HG03280 (cell line): Measurements from ENCODE around the gene MRRF.
"Not testable (repeated sequence)": the region's sequence is repeated elsewhere in the genome, so short reads cannot be mapped to it uniquely, and the experiment has no call there.

Source experiments
- ATAC-seq: cut with Tn5 transposase; IDR thresholded peaks from one replicate; pipeline ENCODE4 v1.9.1; 2021; ENCODE audit warnings: mild to moderate bottlenecking, moderate library complexity; ENCODE audit not compliant: unreplicated experiment

The MRRF gene

DNA sequence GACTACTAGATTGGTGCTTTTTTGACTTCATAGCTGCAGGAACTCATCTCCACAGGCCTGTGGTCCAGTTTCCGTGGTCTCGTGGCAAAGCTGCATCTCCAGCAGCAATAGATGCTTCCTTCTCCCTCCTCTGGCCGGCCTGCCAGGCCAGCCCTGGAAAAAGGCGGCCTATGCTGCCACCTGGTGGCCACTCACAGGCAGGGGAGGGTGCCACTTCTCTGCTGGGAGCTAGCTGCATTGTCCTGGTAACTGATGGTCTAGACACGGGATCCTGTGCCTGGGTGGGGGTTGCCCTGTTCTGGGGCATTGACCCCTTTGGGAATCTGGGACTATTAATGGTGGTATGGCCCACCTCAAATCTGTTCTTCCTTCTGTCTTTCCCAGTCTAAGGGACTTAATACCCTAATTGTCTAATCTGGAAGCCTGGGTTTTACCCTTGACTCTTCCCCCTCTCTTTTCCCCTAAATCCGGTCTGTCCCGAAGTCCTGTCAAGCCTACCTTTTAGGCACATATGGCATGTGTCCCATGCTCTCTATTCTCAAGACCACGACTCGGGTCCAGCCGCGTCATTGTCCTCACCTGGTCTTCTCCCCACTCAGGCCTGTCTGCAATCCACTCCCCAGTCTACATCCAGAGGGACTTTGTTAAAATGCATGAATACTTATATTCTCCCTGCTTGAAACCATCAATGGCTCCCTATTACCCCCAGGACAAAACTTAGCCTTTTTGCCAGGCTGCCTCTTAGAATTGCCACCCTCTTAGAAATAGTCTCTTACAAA is 86.1 kb downstream of the MRRF start:
- peak; percentile 85 for ATAC-seq

- no peak for ATAC-seq
These were observed 90.0 kb downstream of the MRRF start for GRCh38 chr9:122354536-122355199.

GRCh38 chr9:122355336-122355875 is 90.7 kb downstream of the MRRF start:
- ATAC-seq = no peak

DNA sequence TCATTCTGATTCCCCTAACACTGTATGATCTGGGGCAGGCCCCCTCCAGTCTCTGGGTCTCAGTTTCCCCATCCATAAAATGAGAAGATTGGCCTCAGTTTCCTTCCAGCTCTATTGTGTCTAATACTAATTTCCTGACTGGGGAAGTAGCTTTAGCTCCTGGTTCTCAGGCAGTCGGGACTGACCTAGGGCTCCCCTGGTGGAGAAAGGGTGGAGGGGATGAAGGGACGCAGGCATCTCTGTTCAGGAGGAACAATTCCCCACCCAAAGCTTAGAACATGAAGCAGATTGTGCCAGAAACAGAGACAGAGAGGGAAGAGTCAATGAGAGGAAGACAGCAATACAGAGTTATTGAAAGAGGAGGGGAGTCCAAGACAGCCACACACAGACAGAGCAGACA is 91.9 kb downstream of the MRRF start:
- no peak for ATAC-seq

DNA sequence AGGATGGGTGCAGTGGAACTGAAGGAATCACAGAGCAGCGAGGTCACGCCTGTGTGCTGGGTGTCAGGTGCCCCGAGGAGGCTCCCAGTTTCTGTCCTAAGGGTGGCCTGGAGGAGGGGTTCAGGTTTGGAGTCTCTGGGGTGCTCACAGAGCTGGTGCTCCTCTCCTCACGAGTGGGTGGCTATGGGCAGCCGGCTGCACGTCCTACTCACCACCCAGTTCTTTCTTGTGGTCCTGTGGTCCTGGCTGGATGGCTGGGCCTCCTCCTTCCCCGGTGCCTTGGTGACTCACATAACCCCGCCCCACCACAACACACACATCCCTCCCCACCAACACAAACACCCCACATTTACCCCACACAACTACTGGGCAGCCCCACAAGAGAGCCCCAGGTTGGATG is 96.2 kb downstream of the MRRF start:
- ATAC-seq = no peak

DNA sequence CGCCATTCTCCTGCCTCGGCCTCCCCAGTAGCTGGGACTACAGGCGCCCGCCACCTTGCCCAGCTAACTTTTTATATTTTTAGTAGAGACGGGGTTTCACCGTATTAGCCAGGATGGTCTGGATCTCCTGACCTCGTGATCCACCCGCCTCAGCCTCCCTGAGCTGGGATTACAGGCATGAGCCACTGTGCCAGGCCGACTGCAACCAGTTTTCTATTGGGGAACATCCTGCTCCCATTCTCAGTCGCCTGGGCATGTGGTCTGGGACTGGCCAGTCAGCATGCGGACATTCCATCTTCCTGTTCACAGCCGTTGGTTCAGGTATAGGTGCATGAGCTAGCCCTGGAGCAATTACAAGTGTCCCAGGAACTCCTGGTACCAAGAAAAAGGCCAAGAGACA is 98.4 kb downstream of the MRRF start:
- ATAC-seq = not testable (repeated sequence)

GRCh38 chr9:122364117-122364782 is 99.6 kb downstream of the MRRF start:
- ATAC-seq = no peak

- no peak for ATAC-seq
These were observed 100.1 kb downstream of the MRRF start for GRCh38 chr9:122364783-122365150.

DNA sequence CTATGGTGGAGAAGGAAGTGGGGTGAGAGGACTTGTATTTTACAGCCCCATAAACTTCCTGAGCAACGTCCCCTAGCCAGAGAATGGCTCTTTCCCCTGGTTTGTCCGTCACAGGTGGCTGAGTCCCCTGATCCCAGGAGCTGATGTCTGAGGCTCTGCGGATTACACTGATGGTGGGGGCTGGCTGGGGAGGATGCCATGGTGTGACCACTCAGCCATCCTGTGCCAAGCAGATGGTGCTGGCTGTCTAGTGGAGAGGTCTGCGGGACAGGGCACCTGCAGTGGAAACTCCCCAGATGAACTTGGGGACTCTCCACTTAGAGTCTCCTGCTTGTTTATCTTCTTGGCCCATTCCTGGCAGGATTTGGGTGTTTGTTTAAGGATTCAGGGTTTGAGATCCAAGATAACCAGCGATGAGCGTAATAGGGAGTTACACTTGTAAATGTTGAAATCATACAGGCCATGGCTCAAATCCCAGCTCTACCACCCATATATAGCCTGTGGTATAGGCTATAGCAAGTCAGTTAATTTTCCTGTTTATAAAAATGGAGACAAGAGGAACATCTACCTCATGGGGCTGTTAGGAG is 101.5 kb downstream of the MRRF start:
- no peak for ATAC-seq

DNA sequence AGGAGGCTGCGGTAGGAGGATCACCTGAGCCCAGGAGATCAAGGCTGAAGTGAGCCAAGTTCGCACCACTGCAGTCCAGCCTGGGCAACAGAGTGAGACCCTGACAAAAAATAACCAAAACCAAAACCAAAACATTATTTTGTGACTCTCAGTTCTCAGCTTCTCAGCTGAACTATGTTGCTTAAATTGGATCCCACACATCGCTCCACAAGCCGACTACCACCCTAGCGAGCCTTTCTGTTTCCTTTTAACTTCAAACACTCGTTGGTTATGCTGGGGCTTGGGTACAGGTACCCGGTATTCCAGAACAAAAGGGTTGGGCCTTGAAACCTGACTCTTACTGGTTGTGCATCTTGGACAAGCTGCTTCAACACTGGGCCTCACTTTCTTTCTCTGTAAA is 102.4 kb downstream of the MRRF start:
- ATAC-seq = no peak

GRCh38 chr9:122367774-122368460 is 103.2 kb downstream of the MRRF start:
- ATAC-seq = no peak

GRCh38 chr9:122368642-122369041 is 104.0 kb downstream of the MRRF start:
- ATAC-seq = no peak

GRCh38 chr9:122370303-122370702 is 105.6 kb downstream of the MRRF start:
- no peak for ATAC-seq

- peak; percentile 40 for ATAC-seq
These were observed 106.4 kb downstream of the MRRF start, which contains the start of gene PTGS1 for GRCh38 chr9:122370869-122371755. TSS of gene PTGS1 (plus strand) at chr9:122371024. CDS start at chr9:122371085, 61 bp downstream.

DNA sequence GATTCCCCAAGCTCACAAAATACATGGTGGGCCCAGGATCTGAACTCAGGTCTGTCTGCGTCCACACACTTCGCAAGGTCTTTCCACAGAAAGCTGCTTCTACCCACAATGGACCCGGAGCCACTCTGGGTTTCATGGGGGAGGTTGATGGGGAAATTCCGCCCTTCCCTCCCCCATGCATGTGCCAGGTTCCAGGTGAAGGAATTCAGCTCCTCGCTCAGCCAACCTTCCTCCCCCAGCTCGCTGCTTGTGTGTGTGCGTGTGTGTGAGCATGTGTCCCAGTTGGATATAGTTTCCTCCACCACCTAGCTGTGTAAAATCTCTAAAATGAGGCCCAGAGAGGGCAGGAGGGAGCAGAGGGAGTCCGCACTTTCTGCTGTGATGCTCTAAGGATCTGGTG is 107.2 kb downstream of the MRRF start:
- no peak for ATAC-seq

GRCh38 chr9:122372856-122373845 is 108.5 kb downstream of the MRRF start:
- ATAC-seq = no peak

GRCh38 chr9:122374885-122375420 is 110.3 kb downstream of the MRRF start:
- ATAC-seq = no peak

GRCh38 chr9:122376796-122377195 is 112.1 kb downstream of the MRRF start:
- ATAC-seq = no peak
